Measurements from ENCODE around the gene PPP1R13B.

Gene PPP1R13B

DNA sequence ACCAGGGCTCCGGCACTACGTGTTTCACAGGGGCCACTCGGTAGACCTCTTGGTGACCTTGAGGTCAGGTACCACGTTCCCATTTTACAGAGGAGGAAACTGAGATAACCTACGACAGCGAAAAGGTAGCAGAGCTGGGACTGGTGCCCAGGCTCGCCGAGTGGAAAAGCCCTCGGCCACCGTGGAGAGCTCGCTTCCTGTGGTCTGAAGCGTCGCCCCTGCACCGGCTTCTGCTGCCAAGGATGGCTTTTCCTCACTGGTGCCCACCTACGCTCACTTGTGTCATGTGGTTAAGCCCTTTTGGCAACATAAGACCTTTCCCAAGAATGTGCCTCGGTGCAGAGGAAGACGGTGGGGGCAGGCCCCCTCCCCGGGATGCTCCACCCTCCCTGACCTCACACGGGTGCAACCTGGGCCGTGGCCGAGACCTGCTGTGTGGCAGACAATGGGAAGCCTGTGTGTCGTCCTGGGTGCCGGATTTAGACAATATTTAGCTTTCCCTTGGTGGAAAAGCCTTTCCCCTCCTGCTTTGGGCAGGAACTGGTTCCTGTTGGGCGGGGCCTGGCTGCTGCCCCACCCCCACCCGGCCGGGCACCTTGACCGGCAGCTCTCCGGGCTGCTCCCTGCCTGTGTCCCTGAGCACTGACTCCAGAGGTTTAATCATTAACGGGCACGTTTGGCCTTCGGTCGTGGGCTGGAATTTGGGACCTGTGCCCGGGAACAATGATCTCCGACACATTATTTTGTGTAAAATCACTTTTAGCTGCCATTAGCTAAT is 32.4 kb upstream of the PPP1R13B start:
- DNase-seq: no peak

DNA sequence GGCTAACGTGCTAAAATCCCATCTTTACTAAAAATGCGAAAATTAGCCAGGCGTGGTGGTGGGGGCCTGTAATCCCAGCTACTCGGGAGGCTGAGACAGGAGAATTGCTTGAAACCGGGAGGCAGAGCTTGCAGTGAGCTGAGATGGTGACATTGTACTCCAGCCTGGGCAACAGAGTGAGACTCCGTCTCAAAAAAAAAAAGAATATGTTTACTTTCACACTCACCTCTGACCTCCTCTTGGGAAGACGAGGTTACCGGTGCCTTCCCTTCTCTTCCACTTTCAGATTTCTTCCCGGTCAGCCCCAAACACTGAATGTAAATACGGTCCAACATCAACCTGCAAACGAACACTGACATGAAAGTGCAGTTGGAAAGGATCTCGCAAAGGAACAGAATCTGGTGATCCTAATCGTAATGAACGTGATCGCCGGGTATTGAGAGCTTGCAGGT is 31.8 kb upstream of the PPP1R13B start:
- DNase-seq: no peak

DNA sequence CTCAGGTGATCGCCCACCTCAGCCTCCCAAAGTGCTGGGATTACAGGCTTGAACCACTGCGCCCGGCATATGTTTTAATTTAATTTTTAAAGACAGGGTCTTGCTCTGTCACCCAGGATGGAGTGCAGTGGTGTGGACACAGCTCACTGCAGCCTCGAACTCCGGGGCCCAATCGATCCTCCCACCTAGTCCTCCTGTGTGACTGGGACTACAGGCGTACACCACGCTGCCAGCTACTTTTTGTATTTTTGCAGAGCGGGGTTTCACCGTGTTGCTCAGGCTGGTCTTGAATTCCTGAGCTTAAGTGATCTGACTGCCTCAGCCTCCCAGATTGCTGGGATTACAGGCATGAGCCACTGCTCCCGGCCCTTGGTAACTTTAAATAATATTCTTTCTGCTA is 30.8 kb upstream of the PPP1R13B start:
- no peak for DNase-seq

DNA sequence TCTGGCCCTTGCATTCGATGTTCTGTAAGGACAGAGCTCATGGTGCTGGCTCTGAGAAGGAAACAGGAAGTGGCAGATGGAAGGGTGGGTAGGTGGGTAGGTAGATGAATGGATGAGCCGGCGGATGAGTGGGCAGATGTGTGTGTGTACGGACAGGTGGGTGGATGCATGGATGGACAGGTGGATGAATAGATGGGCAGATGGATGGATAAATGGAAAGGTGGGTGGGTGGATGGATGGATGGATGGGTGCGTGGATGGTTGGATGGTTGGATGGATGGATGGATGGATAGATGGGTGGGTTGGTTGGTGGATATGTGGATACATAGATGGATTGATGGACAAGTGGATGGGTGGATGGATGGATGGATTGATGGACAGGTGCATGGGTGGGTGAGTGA is 27.6 kb upstream of the PPP1R13B start:
- no peak for DNase-seq

DNA sequence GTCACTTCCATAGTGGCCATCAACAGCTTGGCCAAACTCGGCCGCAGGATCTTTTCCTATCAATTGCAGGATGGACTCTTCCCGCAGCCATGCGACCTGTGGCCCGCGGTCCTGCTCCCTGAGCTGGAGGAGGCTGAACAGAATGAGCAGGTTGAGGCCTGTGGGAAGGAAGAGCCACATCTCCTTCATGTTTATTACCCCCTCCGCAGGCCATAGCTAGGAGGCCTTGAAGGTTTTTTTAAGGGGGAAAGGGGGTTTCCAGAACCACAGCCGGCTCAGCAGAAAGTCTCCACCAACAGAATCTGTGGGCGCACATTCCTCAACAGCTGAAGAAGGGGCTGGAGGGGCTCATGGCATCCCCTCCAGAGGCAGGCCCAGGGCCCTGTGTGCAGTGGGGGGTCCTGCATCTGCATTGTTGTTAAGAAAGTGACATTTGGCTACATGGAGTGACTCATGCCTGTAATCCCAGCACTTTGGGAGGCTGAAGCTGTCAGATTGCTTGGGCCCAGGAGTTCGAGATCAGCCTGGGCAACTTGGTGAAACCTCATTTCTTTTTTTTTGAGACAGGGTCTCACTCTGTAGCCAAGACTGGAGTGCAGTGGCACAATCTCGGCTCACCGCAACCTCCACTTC is 25.2 kb upstream of the PPP1R13B start:
- DNase-seq: no peak

- no peak for DNase-seq
Observed at GRCh38 chr14:103871596-103872480, 24.5 kb upstream of the PPP1R13B start.

GRCh38 chr14:103870891-103871595 is 23.7 kb upstream of the PPP1R13B start:
- DNase-seq: no peak

DNA sequence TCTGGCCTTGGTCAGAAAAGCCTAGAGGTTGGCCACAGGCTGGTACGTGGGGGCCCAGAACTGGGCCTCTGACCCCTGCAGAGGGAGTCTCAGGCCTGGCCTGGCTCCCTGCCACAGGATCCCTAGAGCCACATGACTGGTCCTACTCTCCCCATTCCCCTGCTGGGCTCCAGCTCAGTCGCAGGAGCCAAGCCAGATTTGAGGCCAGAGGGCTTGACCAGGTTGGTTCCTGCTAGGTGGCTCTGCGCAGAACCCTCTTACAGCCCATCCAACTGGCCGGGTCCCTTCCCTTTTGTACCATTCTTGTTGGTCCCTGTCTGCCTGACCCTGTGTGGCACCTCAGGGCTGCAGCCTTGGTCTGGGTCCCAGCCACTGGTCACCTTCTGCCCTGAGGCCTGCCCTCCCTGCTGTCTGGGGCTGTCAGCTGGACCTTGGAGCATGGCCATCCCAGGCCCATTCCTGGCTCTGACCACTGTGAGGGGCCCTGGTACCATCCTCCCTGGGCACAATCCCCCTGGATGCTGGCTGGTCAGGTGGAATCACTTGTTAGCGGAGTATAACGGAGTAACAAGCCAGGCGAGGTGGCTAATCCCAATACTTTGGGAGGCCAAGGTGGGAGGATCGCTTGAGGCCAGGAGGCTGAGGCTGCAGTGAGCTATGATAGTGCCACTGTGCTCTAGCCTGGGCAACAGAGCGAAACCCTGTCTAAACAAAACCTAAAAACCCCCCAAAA is 22.9 kb upstream of the PPP1R13B start:
- no peak for DNase-seq

- no peak for DNase-seq
Observed at GRCh38 chr14:103869406-103870143, 22.2 kb upstream of the PPP1R13B start.

DNA sequence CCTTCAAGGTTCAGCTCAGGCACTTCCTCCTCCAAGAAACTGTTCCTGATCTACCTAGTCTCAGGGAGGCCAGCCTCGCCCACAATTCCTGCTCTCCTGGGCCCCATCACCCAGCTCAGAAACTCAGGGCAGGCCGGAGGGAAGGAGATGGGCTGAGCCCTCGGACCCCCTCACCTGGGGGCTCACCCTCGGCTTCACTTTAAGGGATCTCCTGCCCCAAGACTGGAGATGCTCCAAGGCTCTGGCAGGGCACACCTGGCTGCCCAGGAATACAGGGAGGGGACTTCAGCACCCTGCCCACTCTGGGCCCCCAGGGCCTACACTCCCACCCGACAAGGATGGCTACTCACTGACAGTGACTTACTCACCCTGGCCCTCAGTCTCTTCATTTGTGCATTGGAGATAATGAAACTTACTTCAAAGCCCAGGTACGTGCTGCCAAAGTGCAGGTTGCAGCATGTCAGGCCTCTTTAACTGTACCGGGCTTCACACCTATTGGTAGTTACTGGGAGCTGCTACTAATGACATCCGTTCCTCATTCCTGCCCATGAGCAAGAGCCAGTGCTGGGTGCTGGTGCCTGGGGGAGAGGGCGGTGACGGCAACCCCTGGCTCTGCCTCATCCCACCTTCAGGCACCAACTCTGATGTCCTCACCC is 21.0 kb upstream of the PPP1R13B start:
- DNase-seq: no peak

DNA sequence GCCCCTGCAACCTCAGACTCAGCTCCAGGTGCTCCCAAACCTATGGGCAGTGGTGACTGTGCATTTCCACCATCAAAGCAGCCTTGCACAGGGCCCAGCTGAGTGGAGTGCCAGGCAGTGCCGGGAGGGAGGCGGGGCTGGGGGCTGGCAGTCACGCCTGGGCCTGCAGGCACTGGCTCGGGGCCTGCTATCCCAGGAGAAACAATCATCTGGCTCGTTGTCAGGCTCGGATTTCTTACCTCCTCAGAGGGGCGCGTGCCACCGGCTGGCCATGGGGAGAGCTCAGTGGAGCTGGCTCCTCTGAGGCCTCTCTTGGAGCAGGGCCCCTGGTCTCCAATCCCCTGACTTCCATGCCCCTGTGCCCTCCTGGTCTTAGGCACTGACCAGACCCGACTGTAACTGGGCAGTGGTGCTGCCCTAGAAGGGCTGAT is 20.2 kb upstream of the PPP1R13B start:
- DNase-seq: no peak

DNA sequence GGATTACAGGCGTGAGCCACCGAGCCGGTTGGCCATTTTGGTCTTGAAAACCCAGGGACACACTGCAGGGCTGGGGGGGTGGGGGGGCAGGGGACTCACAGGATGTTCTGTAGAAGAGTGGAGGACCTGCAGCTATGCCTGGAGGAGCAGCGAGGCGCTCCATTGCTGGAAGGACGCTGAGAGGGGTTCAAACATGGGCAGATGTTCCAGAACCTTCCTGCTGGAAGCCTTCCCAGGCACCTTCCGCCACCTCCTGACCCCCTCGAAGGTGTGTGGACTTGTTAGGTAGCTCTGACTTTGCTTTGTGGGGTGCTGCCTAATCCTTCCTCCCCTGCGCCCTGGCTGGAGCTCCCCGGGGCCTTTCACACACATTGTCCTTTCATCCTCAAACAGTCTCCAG is 19.6 kb upstream of the PPP1R13B start:
- DNase-seq: no peak

DNA sequence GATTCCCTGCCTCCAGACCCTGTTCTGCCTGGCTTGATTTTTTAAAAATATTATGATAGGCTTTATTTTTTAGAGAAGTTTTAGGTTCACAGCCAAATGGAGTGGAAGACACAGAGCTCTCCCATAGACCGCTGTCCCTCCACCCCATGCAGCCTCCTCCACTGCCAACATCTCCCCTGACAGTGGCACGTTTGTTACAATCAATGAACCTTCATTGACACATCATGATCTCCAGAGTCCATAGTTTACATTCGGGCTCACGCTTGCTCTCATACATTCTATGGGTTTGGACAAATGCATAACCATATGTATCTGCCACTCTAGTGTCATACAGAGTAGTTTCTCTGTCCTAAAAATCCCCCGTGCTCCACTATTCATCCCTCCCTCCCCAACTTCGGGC is 15.9 kb upstream of the PPP1R13B start:
- DNase-seq: no peak

DNA sequence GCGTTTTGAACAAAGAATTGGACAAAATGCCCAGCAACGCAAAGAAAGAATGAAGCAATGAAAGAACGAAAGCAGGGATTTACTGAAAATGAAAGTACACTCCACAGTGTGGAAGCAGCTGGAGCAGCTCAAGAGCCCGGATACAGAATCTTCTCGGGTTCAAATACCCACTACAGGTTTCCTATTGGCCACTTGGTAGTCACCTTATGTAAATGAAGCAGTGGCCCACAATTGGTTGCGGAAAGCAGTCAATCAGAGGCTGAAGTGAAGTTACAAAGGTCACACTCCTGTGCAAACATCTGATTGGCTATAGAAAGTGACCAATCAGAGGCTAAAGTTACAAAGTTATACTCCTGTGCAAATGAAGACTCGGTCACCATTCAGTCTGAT is 15.0 kb upstream of the PPP1R13B start:
- DNase-seq: no peak

GRCh38 chr14:103861413-103862392 is 14.3 kb upstream of the PPP1R13B start:
- DNase-seq: no peak

DNA sequence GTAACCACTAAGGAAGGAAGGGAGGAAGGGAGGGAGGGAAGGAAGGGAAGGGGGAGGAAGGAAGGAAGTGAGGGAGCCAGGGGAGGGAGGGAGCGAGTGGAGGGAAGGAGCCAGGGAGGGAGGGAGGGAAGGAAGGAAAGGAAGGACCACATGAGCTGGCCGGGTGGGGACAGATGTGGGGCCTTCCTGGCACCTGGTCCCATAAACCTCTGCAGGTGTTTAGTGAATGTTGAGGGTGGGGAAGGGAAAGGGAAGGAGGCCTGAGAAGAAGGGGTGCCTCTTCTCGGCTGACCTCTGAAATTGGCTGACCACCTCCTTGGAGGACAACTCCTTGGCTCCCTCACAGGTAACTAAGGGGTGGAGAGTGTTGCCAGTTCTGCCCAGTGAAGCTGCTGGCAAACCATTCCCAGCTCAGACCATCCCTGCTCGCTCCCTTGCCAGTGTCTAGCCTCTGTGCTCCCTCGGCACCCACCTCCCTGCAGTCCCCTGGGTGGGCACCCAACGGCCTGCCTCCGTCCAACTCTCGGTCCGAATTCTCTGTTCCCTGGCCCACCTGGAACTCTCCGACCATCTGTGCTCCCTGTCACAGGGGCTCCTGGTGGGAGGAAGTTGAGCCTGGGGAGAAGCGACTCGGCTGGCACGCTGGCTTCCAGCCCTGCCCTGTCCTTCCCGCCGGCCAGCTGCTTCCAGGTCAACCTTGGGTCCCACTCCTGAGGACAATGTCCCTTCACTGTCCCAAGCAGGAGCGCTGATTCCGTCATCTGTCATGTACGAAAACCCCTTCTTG is 12.2 kb upstream of the PPP1R13B start:
- DNase-seq: no peak

GRCh38 chr14:103858063-103858781 is 10.8 kb upstream of the PPP1R13B start:
- DNase-seq: no peak

DNA sequence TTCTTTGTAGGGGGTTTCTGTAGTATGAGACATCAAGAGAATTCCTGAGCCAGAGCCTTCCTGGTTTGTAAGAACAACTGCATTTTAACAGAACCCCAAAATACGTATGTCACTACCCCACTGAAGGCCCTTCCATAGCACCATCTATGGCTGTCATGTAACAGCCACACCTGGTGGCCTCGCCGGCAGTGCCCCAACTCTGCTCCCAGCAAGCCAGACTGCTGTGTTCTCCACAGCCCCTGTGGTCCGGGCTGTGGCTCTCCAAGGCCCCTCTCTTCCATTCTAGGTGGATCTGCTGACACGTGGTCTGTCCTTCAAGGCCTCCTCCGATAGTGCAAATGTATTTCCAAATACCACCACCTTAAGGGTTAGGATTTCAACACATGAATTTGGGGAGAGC is 9.9 kb upstream of the PPP1R13B start:
- no peak for DNase-seq
